ENCODE measurements around the gene SIDT2.

DNA sequence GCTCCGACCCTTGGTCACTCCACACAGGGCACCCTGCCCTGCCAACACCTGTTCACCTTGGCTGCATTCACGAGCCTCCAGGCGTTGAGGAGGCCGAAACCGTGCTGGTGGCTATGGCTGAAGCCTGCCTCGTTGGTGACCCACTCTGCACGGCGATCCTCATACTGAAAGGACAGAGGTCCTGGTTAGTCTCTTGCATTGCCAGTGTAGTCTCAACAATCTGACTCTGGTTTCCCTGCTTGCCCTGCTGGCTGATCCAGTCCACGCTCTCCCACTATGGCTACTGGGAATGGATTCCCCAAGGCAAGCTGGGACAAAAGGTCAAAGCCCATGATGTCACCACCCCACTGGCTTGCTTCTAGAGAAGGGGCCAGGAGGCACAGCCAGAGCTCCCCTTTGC is 40.5 kb downstream of the SIDT2 start:
- TF ChIP-seq TAF7 (optimal IDR thresholded peaks at IDR 0.05; ENCODE audit: borderline replicate concordance, low read depth, low read length) (no peak), POLR2AphosphoS5 (IDR thresholded peaks at IDR 0.05; ENCODE audit: low read depth, low read length) (no peak), MAFK (IDR thresholded peaks at IDR 0.05; ENCODE audit: low read depth, low read length) (no peak), TCF12 (IDR thresholded peaks at IDR 0.05; ENCODE audit: low read depth, low read length) (no peak), GABPA (IDR thresholded peaks at IDR 0.05; ENCODE audit: borderline replicate concordance, insufficient read depth, low read length) (no peak), JUND (IDR thresholded peaks at IDR 0.05; ENCODE audit: low read length) (no peak), SRF (IDR thresholded peaks at IDR 0.05; ENCODE audit: low read depth, low read length) (no peak), CHD7 (IDR thresholded peaks at IDR 0.05; ENCODE audit: insufficient replicate concordance, low read length) (no peak), SIN3A (conservative IDR thresholded peaks at IDR 0.05 in 1 of 2, IDR thresholded peaks at IDR 0.05 in 1 of 2; ENCODE audit: low read depth in 1 of 2, low read length in 2 of 2) (no peak), SUZ12 (IDR thresholded peaks at IDR 0.05; ENCODE audit: low read length) (no peak), TAF1 (IDR thresholded peaks at IDR 0.05; ENCODE audit: low read depth, low read length) (no peak), SP1 (IDR thresholded peaks at IDR 0.05; ENCODE audit: low read depth, low read length) (no peak), EP300 (IDR thresholded peaks at IDR 0.05; ENCODE audit: borderline replicate concordance in 1 of 2, low read depth in 2 of 2, low read length in 2 of 2) (no peak)

Data from H1 (cell line).